Kidney epithelial cell (primary cell): Measurements from ENCODE around the gene PARP15. TPM values are rescaled to one million over a fixed set of nuclear protein-coding genes. Genes with fewer than 3 reads are reported as not detected.

Experiments
- DNase-seq: peaks from one replicate; pipeline ENCODE4 v3.0.0-alpha.2; 2010; ENCODE audit warnings: low read depth
- H3K27me3 ChIP-seq: 2 replicates; pipeline ENCODE4 v1.6.0; 2011; ENCODE audit warnings: low read length; ENCODE audit not compliant: control insufficient read depth, insufficient read depth
- H3K36me3 ChIP-seq: 2 replicates; pipeline ENCODE4 v1.5.1; 2011; ENCODE audit warnings: low read length; ENCODE audit not compliant: control insufficient read depth, insufficient read depth
- H3K4me3 ChIP-seq: 2 replicates; pipeline ENCODE4 v1.5.1; 2011; ENCODE audit warnings: low read depth, mild to moderate bottlenecking, control low read depth, low read length
- CTCF ChIP-seq: IDR thresholded peaks from 2 replicates; pipeline ENCODE4 v1.5.1; 2011; ENCODE audit warnings: mild to moderate bottlenecking, moderate library complexity, low read length, control low read depth, inconsistent platforms; ENCODE audit not compliant: insufficient read depth, poor library complexity, severe bottlenecking
- total RNA-seq: library from RNA; depleted of rRNA; stranded (reverse); fragments of >200 nt; gene quantifications from 2 replicates; pipeline ENCODE4 v1.2.3, GENCODE V29; 2015

Gene PARP15
- total RNA-seq, 1 donor from 2014 or later: not detected

- H3K4me3 ChIP-seq: no peak overlapping the region
- no peak for DNase-seq
- TF ChIP-seq CTCF: no peak
Measured at GRCh38 chr3:122621112-122621511, 43.7 kb downstream of the PARP15 start.

GRCh38 chr3:122623031-122623829 is 45.8 kb downstream of the PARP15 start:
- no peaks in the 10 kb centered on the region for H3K36me3 ChIP-seq
- TF ChIP-seq CTCF: no peak
- no peaks in the 10 kb centered on the region for H3K27me3 ChIP-seq
- no peak overlapping the region for H3K4me3 ChIP-seq
- DNase-seq: no peak

More at GRCh38 chr3:122621112-122621511, 43.7 kb downstream of the PARP15 start:
- Histone ChIP-seq H3K36me3 (no peaks in the 10 kb centered on the region), H3K27me3 (no peaks in the 10 kb centered on the region)

- Histone ChIP-seq H3K36me3 (no peaks in the 10 kb centered on the region), H3K27me3 (no peaks in the 10 kb centered on the region), H3K4me3 (no peak overlapping the region)
- TF ChIP-seq CTCF: no peak
- DNase-seq: no peak
Measured at GRCh38 chr3:122626515-122627180, 49.2 kb downstream of the PARP15 start.

GRCh38 chr3:122627301-122627700 is 49.9 kb downstream of the PARP15 start:
- no peak for TF ChIP-seq CTCF
- Histone ChIP-seq H3K4me3 (no peak overlapping the region), H3K27me3 (no peaks in the 10 kb centered on the region), H3K36me3 (no peaks in the 10 kb centered on the region)
- no peak for DNase-seq

GRCh38 chr3:122628567-122628966 is 51.1 kb downstream of the PARP15 start:
- no peak overlapping the region for H3K4me3 ChIP-seq
- DNase-seq: no peak
- H3K27me3 ChIP-seq: no peaks in the 10 kb centered on the region
- H3K36me3 ChIP-seq: no peaks in the 10 kb centered on the region
- TF ChIP-seq CTCF: no peak
